A673 (cell line): ENCODE measurements around the gene DPH2. TPM values are rescaled to one million over a fixed set of nuclear protein-coding genes. Genes with fewer than 3 reads are reported as not detected.

Source experiments
- BruUV-seq: library from RNA; stranded (reverse); fragments of 400-500 nt; replicated peaks from 2 replicates; lab custom pipeline; 2021; lab: Mats Ljungman, UMichigan
- CTCF ChIA-PET: fragments of 300-600 bp; sonication (Branson Sonifier 250); formaldehyde crosslinking; loops from one replicate; lab custom pipeline; 2022; ENCODE audit warnings: antibody characterized with exemption; lab: Charles Lee
- POLR2A ChIA-PET: fragments of 300-600 bp; sonication (Branson Sonifier 250); formaldehyde crosslinking; loops from one replicate; lab custom pipeline; 2022; ENCODE audit warnings: antibody characterized with exemption; ENCODE audit not compliant: low non-redundant PET; lab: Charles Lee
- DNase-seq: peaks from one replicate; pipeline ENCODE4 v3.0.0-alpha.2; 2015; ENCODE audit warnings: low spot score
- H3K27ac ChIP-seq: fragments of 200-600 bp; sonication (generic); 2 replicates; pipeline ENCODE4 v1.5.1; 2016; ENCODE audit warnings: mixed run types, low read depth, mild to moderate bottlenecking, mixed read lengths, antibody characterized with exemption, low read length; ENCODE audit not compliant: poor library complexity, severe bottlenecking
- H3K27me3 ChIP-seq: fragments of 200-600 bp; sonication (generic); replicated peaks from 2 replicates; pipeline ENCODE4 v1.6.1; 2017; ENCODE audit warnings: mixed run types, low read depth, mild to moderate bottlenecking, mixed read lengths, antibody characterized with exemption, low read length; ENCODE audit not compliant: insufficient read depth, poor library complexity
- H3K36me3 ChIP-seq: fragments of 200-600 bp; sonication (generic); 2 replicates; pipeline ENCODE4 v1.6.1; 2016; ENCODE audit warnings: mixed run types, mild to moderate bottlenecking, mixed read lengths, antibody characterized with exemption, low read length; ENCODE audit not compliant: insufficient read depth, poor library complexity, severe bottlenecking
- H3K4me1 ChIP-seq: fragments of 200-600 bp; sonication (generic); 2 replicates; pipeline ENCODE4 v1.6.1; 2017; ENCODE audit warnings: mixed run types, mild to moderate bottlenecking, mixed read lengths, antibody characterized with exemption, low read length; ENCODE audit not compliant: insufficient read depth, poor library complexity, severe bottlenecking
- H3K4me3 ChIP-seq: fragments of 200-600 bp; sonication (generic); 2 replicates; pipeline ENCODE4 v1.5.1; 2016; ENCODE audit warnings: low read depth, mixed run types, mild to moderate bottlenecking, mixed read lengths, low read length; ENCODE audit not compliant: poor library complexity, severe bottlenecking
- H3K9me3 ChIP-seq: fragments of 200-600 bp; sonication (generic); 2 replicates; pipeline ENCODE4 v1.6.1; 2016; ENCODE audit warnings: mixed run types, low read depth, mild to moderate bottlenecking, mixed read lengths, antibody characterized with exemption, low read length; ENCODE audit not compliant: poor library complexity, severe bottlenecking
- EZH2 ChIP-seq: fragments of 200-600 bp; sonication (generic); IDR thresholded peaks from 2 replicates; pipeline ENCODE4 v1.6.1; 2017; ENCODE audit warnings: borderline replicate concordance, low read depth, mild to moderate bottlenecking, mixed read lengths, antibody characterized with exemption, low read length; ENCODE audit not compliant: poor library complexity, severe bottlenecking
- intact Hi-C: fragments of 100-400 bp; cut with micrococcal nuclease; formaldehyde crosslinking; loops from one replicate; pipeline ENCODE4 v1.10.0; 2022; ENCODE audit not compliant: unreplicated experiment
- total RNA-seq: library from RNA; stranded (reverse); gene quantifications from 2 replicates; pipeline ENCODE4 v1.2.3, GENCODE V29; 2021
- TF ChIP-seq, protein P1 (sequence below): fragments of 300-800, 200-600 bp; sonication (generic); conservative IDR thresholded peaks from 2 replicates; pipeline ENCODE4 v1.5.1; 2017; ENCODE audit warnings: low read depth, mild to moderate bottlenecking, antibody characterized with exemption, low read length, moderate library complexity, mixed read lengths

The DPH2 gene
- total RNA-seq, 1 experiment from 2014 or later = 52.8 TPM

- no peak for TF ChIP-seq EZH2
- TF ChIP-seq, protein P1, sequence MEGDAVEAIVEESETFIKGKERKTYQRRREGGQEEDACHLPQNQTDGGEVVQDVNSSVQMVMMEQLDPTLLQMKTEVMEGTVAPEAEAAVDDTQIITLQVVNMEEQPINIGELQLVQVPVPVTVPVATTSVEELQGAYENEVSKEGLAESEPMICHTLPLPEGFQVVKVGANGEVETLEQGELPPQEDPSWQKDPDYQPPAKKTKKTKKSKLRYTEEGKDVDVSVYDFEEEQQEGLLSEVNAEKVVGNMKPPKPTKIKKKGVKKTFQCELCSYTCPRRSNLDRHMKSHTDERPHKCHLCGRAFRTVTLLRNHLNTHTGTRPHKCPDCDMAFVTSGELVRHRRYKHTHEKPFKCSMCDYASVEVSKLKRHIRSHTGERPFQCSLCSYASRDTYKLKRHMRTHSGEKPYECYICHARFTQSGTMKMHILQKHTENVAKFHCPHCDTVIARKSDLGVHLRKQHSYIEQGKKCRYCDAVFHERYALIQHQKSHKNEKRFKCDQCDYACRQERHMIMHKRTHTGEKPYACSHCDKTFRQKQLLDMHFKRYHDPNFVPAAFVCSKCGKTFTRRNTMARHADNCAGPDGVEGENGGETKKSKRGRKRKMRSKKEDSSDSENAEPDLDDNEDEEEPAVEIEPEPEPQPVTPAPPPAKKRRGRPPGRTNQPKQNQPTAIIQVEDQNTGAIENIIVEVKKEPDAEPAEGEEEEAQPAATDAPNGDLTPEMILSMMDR = no peak
- intact Hi-C loops = no loop called here
These were observed 11.8 kb downstream of the DPH2 start for GRCh38 chr1:43981636-43982035.

DNA sequence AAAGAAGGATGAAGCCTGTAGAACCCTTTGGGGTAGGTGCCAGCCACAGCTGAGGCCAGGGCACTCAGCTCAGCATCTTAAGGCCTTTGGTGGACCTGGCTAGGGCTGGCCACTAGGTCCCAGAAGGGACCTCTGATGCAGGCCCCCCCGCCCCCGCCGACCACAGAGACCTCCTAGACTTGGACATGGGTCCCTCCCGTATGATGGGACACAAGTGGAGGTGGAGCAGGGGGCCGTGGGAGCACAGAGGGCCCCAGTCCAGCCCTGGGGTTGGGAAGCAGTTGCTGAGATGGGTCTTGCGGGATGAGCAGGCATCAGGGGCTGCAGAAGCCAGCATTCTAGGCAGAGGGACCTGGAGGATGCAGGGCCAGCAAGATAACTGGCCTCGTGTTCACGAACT is 12.4 kb downstream of the DPH2 start:
- H3K4me1 ChIP-seq = peaks cover 15% of the 10 kb centered on the region
- H3K27ac ChIP-seq = peak overlapping the region; percentile 28
- TF ChIP-seq, protein P1 = no peak
- TF ChIP-seq EZH2 = no peak
- no peak overlapping the region for H3K4me3 ChIP-seq
- intact Hi-C loops = no loop called here
- no TSS peak for BruUV-seq
- H3K9me3 ChIP-seq = no peaks in the 10 kb centered on the region
- DNase-seq = no peak
- CTCF ChIA-PET = no interaction called here
- H3K36me3 ChIP-seq = peaks cover 34% of the 10 kb centered on the region
- H3K27me3 ChIP-seq = no peaks in the 10 kb centered on the region
- POLR2A ChIA-PET = no interaction called here

More at GRCh38 chr1:43981636-43982035, 11.8 kb downstream of the DPH2 start:
- BruUV-seq = no TSS peak
- Histone ChIP-seq H3K4me3 (no peak overlapping the region), H3K27me3 (no peaks in the 10 kb centered on the region), H3K9me3 (no peaks in the 10 kb centered on the region), H3K36me3 (peaks cover 38% of the 10 kb centered on the region), H3K27ac (no peak overlapping the region), H3K4me1 (peaks cover 17% of the 10 kb centered on the region)
- DNase-seq = no peak
- ChIA-PET POLR2A (no interaction called here), CTCF (no interaction called here)

DNA sequence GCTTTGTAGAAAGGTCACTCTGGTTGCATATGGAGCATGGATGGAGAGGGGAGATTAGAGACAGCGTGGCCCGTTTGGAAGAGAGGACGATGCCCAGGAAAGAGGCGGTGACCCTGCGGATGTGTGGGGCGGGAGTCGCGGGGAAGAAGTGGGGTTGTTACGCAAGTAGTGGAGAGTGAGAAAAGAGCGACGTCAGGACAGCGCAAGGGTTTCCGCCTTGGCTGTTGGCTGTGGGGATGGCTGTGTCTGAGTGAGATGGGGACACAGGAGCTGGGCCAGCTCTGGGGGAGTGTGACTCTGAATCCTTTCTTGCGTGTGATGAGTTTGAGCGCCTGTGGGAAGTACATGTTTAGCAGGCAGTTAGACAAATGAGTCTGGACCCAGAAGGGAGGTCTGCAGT is 13.0 kb downstream of the DPH2 start:
- no peak for DNase-seq
- Histone ChIP-seq H3K4me3 (no peak overlapping the region), H3K36me3 (peaks cover 30% of the 10 kb centered on the region), H3K27me3 (no peaks in the 10 kb centered on the region), H3K27ac (no peak overlapping the region), H3K9me3 (no peaks in the 10 kb centered on the region), H3K4me1 (peaks cover 10% of the 10 kb centered on the region)
- BruUV-seq = no TSS peak
- no peak for TF ChIP-seq EZH2
- TF ChIP-seq, protein P1 = no peak
- ChIA-PET POLR2A (no interaction called here), CTCF (no interaction called here)
- intact Hi-C loops = no loop called here
